H1 (cell line): ENCODE results near the gene TRA2A. TPM values are rescaled to one million over a fixed set of nuclear protein-coding genes. Genes with fewer than 3 reads are reported as not detected.

Experiments
- CHD7 ChIP-seq: fragments of 300-600 bp; sonication (generic); IDR thresholded peaks from 2 replicates; pipeline ENCODE4 v1.7.1; 2012; ENCODE audit warnings: low read length, moderate library complexity, mild to moderate bottlenecking, inconsistent platforms; ENCODE audit not compliant: insufficient replicate concordance
- polyA plus RNA-seq, 7 experiments: library from polyadenylated mRNA; depleted of rRNA in 3 of 7; stranded (reverse) in 5 of 7; unstranded in 2 of 7; fragments of >200 nt in 5 of 7; fragments of 200-250 nt in 2 of 7; gene quantifications; 1 replicate in 5 of 7; 2 replicates in 1 of 7; 4 replicates in 1 of 7; pipeline versions ENCODE4 v1.2.1 to v1.2.3, GENCODE V29; 2011 to 2013; ENCODE audit warnings: missing spikeins in 2 of 7, mixed read lengths in 2 of 7
- total RNA-seq: library from RNA; stranded (reverse); fragmentation: NEBNext Ultra II Directional; extraction: Animal tissue kit (Norgen Biotek cat#: 25700); gene quantifications from 2 replicates; pipeline ENCODE4 v1.2.1, GENCODE V29; 2021

Gene TRA2A
- total and polyA plus RNA-seq, 2 of the 8 experiments (the other 6 are each of a cell fraction or from before 2014, with no cell fraction given) = 116 to 125 TPM

GRCh38 chr7:23494009-23494408, 37.8 kb downstream of the TRA2A start (continued):
- TF ChIP-seq CHD7 = no peak
